Stomach (tissue), 9 donors: ENCODE measurements around the gene NOXA1. TPM values are rescaled to one million over a fixed set of nuclear protein-coding genes. Genes with fewer than 3 reads are reported as not detected.

Source experiments
- DNase-seq, 2 donors: peaks; one replicate each; pipeline versions ENCODE4 v3.0.0 to v3.0.0-alpha.2; 2013 to 2019
- H3K27ac ChIP-seq, 5 donors: fragments of 200-600 bp in 4 of 5; sonication (generic) in 4 of 5; one replicate each; pipeline ENCODE4 v1.5.1; 2013 to 2019; ENCODE audit warnings: mild to moderate bottlenecking in 1 of 5, moderate library complexity in 1 of 5
- H3K27me3 ChIP-seq, 3 donors: fragments of 200-600 bp; sonication (generic); one replicate each; pipeline ENCODE4 v1.5.1; 2017 to 2019; ENCODE audit warnings: mixed run types in 1 of 3
- H3K36me3 ChIP-seq, 4 donors: fragments of 200-600 bp; sonication (generic); 1 replicate in 3 of 4; 2 replicates in 1 of 4; pipeline ENCODE4 v1.5.1; 2016 to 2019
- H3K4me1 ChIP-seq, 4 donors: fragments of 200-600 bp; sonication (generic); one replicate each; pipeline ENCODE4 v1.5.1; 2016 to 2019
- H3K4me3 ChIP-seq, 4 donors: fragments of 200-600 bp; sonication (generic) in 3 of 4; one replicate each; pipeline ENCODE4 v1.5.1; 2016 to 2019; ENCODE audit warnings: mild to moderate bottlenecking in 1 of 4
- H3K9me3 ChIP-seq, 4 donors: fragments of 200-600 bp; sonication (generic); one replicate each; pipeline ENCODE4 v1.5.1; 2016 to 2019
- EP300 ChIP-seq: sonication (generic); formaldehyde crosslinking; IDR thresholded peaks from one replicate; pipeline ENCODE4 v1.6.1; 2017; ENCODE audit warnings: antibody characterized with exemption
- POLR2A ChIP-seq, 4 donors: fragments of 450-650 bp; IDR thresholded peaks; one replicate each; pipeline ENCODE4 v1.6.1; 2016; ENCODE audit warnings: antibody characterized with exemption in 4 of 4, control low read depth in 2 of 4, mild to moderate bottlenecking in 1 of 4, moderate library complexity in 1 of 4
- POLR2AphosphoS5 ChIP-seq, 3 donors: sonication (generic); formaldehyde crosslinking; IDR thresholded peaks; one replicate each; pipeline ENCODE4 v1.6.1; 2016; ENCODE audit warnings: antibody characterized with exemption in 3 of 3
- WGBS, 5 donors: extraction: QIAGEN DNeasy Blood & Tissue Kit in 3 of 5; methylation state at CpG; one replicate each; pipeline versions ENCODE4 v1.1.5 to v1.1.7; 2013 to 2018; 5-methylcytosine and 5-hydroxymethylcytosine counted together
- intact Hi-C: fragments of 100-400 bp; cut with DNase I; formaldehyde crosslinking; loops from one replicate; pipeline ENCODE4 v1.15.1; 2023; ENCODE audit warnings: low total_unique reads
- polyA plus RNA-seq, 3 donors: library from polyadenylated mRNA; stranded (reverse); fragments of 200-250 nt; gene quantifications; one replicate each; pipeline ENCODE4 v1.2.3, GENCODE V29; 2013
- total RNA-seq, 5 donors: library from RNA; depleted of rRNA; stranded (reverse); fragments of >200 nt; gene quantifications; one replicate each; pipeline versions ENCODE4 v1.1.0 to v1.2.3, GENCODE V29; 2014 to 2016
- TF ChIP-seq, protein P1 (sequence below), 7 experiments: fragments of 450-650 bp in 4 of 7; fragments of 200-600 bp in 3 of 7; sonication (generic) in 3 of 7; IDR thresholded peaks; one replicate each; pipeline ENCODE4 v1.5.1; 2016 to 2019; ENCODE audit warnings: antibody characterized with exemption in 7 of 7, control low read depth in 2 of 7, mild to moderate bottlenecking in 1 of 7
- donor health status: healthy with polysubstance abuse.
- donor health status: Bipolar disorder and iron deficiency.
- donor health status: healthy.

The NOXA1 gene
- total and polyA plus RNA-seq, 8 donors, result 3.5 to 43.2 (median 14.7) TPM

DNA sequence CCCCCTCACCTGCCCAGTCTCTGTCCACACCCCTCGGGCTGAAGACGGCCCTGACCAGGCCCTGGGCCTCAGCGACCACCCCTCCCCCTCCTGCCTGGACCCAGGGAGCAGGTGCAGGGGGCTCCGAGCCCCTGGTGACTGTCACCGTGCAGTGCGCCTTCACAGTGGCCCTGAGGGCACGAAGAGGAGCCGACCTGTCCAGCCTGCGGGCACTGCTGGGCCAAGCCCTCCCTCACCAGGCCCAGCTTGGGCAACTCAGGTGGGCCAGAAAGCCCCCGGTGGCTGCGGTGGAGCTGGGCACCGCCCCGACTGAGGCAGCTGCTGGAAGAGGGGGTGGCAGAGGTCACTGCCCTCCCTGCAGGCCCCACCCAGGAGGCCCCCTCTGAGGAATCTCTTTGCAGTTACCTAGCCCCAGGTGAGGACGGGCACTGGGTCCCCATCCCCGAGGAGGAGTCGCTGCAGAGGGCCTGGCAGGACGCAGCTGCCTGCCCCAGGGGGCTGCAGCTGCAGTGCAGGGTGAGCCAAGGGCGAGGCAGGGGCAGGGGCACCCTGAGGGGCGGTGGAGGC is 10.2 kb downstream of the NOXA1 start:
- no peak overlapping the region for H3K4me3 ChIP-seq
- WGBS, 5 donors, result 79 to 89% (median 82%) methylated on average over 2 to 19 of the region's 19 CpGs
- TF ChIP-seq POLR2A (IDR thresholded peaks at IDR 0.05) (no peak), EP300 (no peak), POLR2AphosphoS5 (IDR thresholded peaks at IDR 0.05) (no peak)
- TF ChIP-seq, protein P1, sequence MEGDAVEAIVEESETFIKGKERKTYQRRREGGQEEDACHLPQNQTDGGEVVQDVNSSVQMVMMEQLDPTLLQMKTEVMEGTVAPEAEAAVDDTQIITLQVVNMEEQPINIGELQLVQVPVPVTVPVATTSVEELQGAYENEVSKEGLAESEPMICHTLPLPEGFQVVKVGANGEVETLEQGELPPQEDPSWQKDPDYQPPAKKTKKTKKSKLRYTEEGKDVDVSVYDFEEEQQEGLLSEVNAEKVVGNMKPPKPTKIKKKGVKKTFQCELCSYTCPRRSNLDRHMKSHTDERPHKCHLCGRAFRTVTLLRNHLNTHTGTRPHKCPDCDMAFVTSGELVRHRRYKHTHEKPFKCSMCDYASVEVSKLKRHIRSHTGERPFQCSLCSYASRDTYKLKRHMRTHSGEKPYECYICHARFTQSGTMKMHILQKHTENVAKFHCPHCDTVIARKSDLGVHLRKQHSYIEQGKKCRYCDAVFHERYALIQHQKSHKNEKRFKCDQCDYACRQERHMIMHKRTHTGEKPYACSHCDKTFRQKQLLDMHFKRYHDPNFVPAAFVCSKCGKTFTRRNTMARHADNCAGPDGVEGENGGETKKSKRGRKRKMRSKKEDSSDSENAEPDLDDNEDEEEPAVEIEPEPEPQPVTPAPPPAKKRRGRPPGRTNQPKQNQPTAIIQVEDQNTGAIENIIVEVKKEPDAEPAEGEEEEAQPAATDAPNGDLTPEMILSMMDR (IDR thresholded peaks at IDR 0.05), result no peak

DNA sequence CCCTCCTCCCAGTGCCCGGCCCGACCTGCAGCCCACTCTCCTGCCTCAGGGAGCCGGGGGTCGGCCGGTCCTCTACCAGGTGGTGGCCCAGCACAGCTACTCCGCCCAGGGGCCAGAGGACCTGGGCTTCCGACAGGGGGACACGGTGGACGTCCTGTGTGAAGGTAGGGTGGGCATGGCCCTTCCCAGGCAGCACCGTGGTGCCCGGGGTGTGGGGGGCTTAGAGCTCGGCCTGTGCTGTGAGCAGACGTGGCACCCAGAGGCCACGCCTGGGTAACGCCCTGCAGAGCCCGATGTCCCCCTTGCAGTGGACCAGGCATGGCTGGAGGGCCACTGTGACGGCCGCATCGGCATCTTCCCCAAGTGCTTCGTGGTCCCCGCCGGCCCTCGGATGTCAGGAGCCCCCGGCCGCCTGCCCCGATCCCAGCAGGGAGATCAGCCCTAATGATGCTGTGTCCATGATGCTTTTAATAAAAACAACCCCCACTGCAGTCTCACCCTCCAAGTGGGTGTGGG is 10.8 kb downstream of the NOXA1 start:
- intact Hi-C loops, result no loop called here
- no peak for DNase-seq
- H3K4me1 ChIP-seq, result peaks cover 33 to 63% (median 55%) of the 10 kb centered on the region in 4 donors
- no peak overlapping the region for H3K4me3 ChIP-seq
- no peaks in the 10 kb centered on the region for H3K9me3 ChIP-seq
- TF ChIP-seq, protein P1 (IDR thresholded peaks at IDR 0.05), result no peak
- TF ChIP-seq POLR2AphosphoS5 (IDR thresholded peaks at IDR 0.05) (no peak), EP300 (no peak)
- H3K36me3 ChIP-seq, result peaks cover 0 to 3% (median 0%) of the 10 kb centered on the region in 4 donors
- peaks cover 0 to 34% (median 0%) of the 10 kb centered on the region in 3 donors for H3K27me3 ChIP-seq
- 83 to 87% (median 85%) methylated on average over 4 to 26 of the region's 26 CpGs for WGBS, 5 donors
- no peak overlapping the region for H3K27ac ChIP-seq

More for the DNA sequence above, 10.2 kb downstream of the NOXA1 start:
- no peaks in the 10 kb centered on the region for H3K9me3 ChIP-seq
- no peak overlapping the region for H3K27ac ChIP-seq
- DNase-seq, result no peak
- H3K4me1 ChIP-seq, result peaks cover 33 to 65% (median 57%) of the 10 kb centered on the region in 4 donors
- intact Hi-C loops, result no loop called here
- peaks cover 0 to 29% (median 0%) of the 10 kb centered on the region in 3 donors for H3K27me3 ChIP-seq
- H3K36me3 ChIP-seq, result peaks cover 0 to 3% (median 0%) of the 10 kb centered on the region in 4 donors

DNA sequence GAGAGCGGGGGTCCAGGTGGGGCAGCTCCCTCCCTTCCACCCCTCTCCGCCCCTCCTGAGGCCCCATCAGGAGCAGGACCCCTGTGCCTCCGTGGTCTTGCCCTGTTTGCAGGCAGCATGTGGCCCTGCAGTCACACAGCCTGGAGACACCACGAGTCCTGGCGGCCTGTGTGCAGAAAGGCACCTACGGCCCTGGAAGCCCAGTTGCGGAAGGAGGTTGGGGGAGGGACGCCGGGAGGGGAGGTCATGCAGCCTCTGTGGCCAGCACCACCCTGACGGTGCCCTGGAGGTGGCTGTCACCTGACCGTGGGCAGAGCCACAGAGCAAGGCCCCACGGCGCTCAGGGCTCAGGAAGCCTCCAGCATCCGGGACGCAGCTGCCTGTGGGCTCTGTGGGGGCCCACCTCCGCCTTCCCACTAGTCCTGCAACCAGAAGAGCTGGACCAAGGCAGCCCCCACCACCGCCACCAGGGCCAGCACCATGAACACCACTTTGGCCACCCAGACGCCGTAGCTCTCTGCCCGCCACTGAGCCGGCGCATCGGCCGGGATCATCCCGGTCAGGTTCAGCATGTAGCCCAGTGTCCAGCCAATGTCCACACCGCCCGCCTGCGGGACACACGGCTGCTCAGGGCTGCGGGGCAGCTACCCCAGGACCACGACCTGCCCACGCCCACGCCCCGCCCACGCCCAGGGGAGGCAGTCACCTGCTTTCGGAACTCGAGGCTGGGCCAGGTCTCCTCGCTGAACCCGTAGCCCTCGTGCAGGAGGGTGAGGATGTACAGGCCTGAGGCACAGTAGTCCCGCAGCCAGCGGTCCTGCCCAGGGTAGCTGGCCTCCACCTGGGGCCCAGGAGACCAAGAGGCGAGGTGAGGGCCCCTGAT is 11.5 kb downstream of the NOXA1 start:
- intact Hi-C loops, result no loop called here
- H3K4me3 ChIP-seq, result no peak overlapping the region
- peak in 1 of 2 donors; percentile 7 for DNase-seq
- peaks cover 0 to 42% (median 0%) of the 10 kb centered on the region in 3 donors for H3K27me3 ChIP-seq
- H3K27ac ChIP-seq, result peak overlapping the region in 3 of 5 donors; percentile 59 to 85 (median 80)
- H3K36me3 ChIP-seq, result peaks cover 0 to 3% (median 0%) of the 10 kb centered on the region in 4 donors
- peaks cover 33 to 62% (median 53%) of the 10 kb centered on the region in 4 donors for H3K4me1 ChIP-seq
- TF ChIP-seq, protein P1 (IDR thresholded peaks at IDR 0.05), result no peak
- TF ChIP-seq POLR2AphosphoS5 (IDR thresholded peaks at IDR 0.05) (no peak), POLR2A (IDR thresholded peaks at IDR 0.05) (no peak), EP300 (no peak)
- no peaks in the 10 kb centered on the region for H3K9me3 ChIP-seq
- 63 to 81% (median 68%) methylated on average over 8 to 43 of the region's 43 CpGs for WGBS, 5 donors

DNA sequence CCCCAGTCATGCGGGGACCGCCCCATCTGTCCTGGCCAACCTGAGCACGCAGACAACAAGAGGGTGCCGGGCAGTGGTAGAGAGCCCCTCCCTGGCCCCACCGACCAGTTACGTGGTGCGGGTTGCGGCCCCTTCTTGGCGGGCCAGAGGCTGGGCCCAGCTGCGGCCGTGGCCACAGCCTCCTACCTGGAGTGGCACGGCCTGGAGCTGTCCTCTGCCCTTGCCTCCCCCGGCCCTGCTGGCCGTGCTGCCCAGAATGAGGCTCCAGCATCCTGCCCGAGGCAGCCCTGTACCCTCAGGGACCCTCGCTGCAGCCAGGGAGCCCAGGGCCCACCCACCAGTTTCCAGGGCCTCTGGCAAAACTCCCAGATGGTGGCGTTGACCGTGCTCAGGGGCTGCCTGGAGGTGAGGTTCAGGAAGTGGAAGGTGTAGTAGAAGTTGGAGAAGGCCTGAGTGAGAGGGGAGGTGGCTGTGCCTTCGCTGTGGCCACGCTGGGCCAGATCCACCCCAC is 12.2 kb downstream of the NOXA1 start:
- WGBS, 5 donors, result 57 to 73% (median 60%) methylated on average over 19 to 20 of the region's 20 CpGs
- H3K27me3 ChIP-seq, result peaks cover 0 to 42% (median 0%) of the 10 kb centered on the region in 3 donors
- peaks cover 0 to 3% (median 0%) of the 10 kb centered on the region in 4 donors for H3K36me3 ChIP-seq
- intact Hi-C loops, result no loop called here
- H3K9me3 ChIP-seq, result no peaks in the 10 kb centered on the region
- no peak for DNase-seq
- H3K4me1 ChIP-seq, result peaks cover 29 to 55% (median 46%) of the 10 kb centered on the region in 4 donors
- peak overlapping the region; percentile 59 to 85 (median 80) for H3K27ac ChIP-seq
- peak overlapping the region in 1 of 4 donors; percentile 28 for H3K4me3 ChIP-seq
- TF ChIP-seq EP300 (no peak), POLR2A (IDR thresholded peaks at IDR 0.05) (no peak), POLR2AphosphoS5 (IDR thresholded peaks at IDR 0.05) (no peak)
- TF ChIP-seq, protein P1 (IDR thresholded peaks at IDR 0.05), result no peak
